Natural killer cell treated with Interleukin-12 subunit alpha and Interleukin-12 subunit beta and Interleukin-15 and Interleukin-18, amount 100 ng/mL, for 72 hours (primary cell): ENCODE measurements around the gene MTX2. TPM values are rescaled to one million over a fixed set of nuclear protein-coding genes. Genes with fewer than 3 reads are reported as not detected.

Source experiments
- ATAC-seq, 2 donors: fragments of 150-1000 bp; cut with Tn5 transposase in 1 of 2; sonication (Bioruptor Pico), chemical (Tn5 transposase) in 1 of 2; 2 replicates each; pipeline ENCODE4 v1.10.0; 2021
- DNase-seq: peaks from one replicate; pipeline ENCODE4 v3.0.0; 2022; ENCODE audit warnings: low spot score
- H3K27ac Mint-ChIP-seq, 2 donors: 1 replicate in 1 of 2; 2 replicates in 1 of 2; pipeline ENCODE4 v1.8.0; 2022; ENCODE audit warnings: mixed read lengths in 2 of 2, mild to moderate bottlenecking in 1 of 2, moderate library complexity in 1 of 2
- H3K27me3 Mint-ChIP-seq, 2 donors: 1 replicate in 1 of 2; 2 replicates in 1 of 2; pipeline ENCODE4 v1.8.0; 2022; ENCODE audit warnings: mixed read lengths in 2 of 2
- H3K36me3 Mint-ChIP-seq: one replicate; pipeline ENCODE4 v1.8.0; 2022; ENCODE audit warnings: mixed read lengths
- H3K4me1 Mint-ChIP-seq, 2 donors: 1 replicate in 1 of 2; 2 replicates in 1 of 2; pipeline ENCODE4 v1.8.0; 2022; ENCODE audit warnings: low read depth in 2 of 2, mixed read lengths in 2 of 2, mild to moderate bottlenecking in 1 of 2
- H3K4me3 Mint-ChIP-seq: one replicate; pipeline ENCODE4 v1.8.0; 2022; ENCODE audit warnings: mixed read lengths
- H3K9me3 Mint-ChIP-seq: 2 replicates; pipeline ENCODE4 v1.8.0; 2022; ENCODE audit warnings: mixed read lengths
- total RNA-seq, 2 donors: library from RNA; stranded (reverse); gene quantifications; one replicate each; pipeline ENCODE4 v1.2.3, GENCODE V29; 2022

Gene MTX2
- 10 to 100 TPM; 20.4 to 21.9 TPM for total RNA-seq

GRCh38 chr2:176269319-176270099 is at the start of gene MTX2:
Gene MTX2, plus strand, starts transcription at chr2:176269442. Its CDS starts 188 bp downstream, at chr2:176269630.
- no peaks in the 10 kb centered on the region for H3K9me3 Mint-ChIP-seq

GRCh38 chr2:176227874-176228273 is 41.4 kb upstream of the MTX2 start:
- H3K27me3 Mint-ChIP-seq = peaks cover 21 to 38% of the 10 kb centered on the region in 2 donors
- DNase-seq (no peak), ATAC-seq (no peak)
- no peak overlapping the region for H3K27ac Mint-ChIP-seq
- no peaks in the 10 kb centered on the region for H3K36me3 Mint-ChIP-seq
- no peaks in the 10 kb centered on the region for H3K4me1 Mint-ChIP-seq
- H3K4me3 Mint-ChIP-seq = no peak overlapping the region
- H3K9me3 Mint-ChIP-seq = peaks cover 2% of the 10 kb centered on the region

More at GRCh38 chr2:176269319-176270099, at the start of gene MTX2:
- H3K27ac Mint-ChIP-seq = peak within 1 kb of the TSS; percentile 77 to 93
- DNase-seq (peak; percentile 76), ATAC-seq (peak; percentile 97)
- peaks cover 10 to 26% of the 10 kb centered on the region in 2 donors for H3K4me1 Mint-ChIP-seq
- peak within 1 kb of the TSS; percentile 94 for H3K4me3 Mint-ChIP-seq
- H3K27me3 Mint-ChIP-seq = peaks cover 0 to 11% of the 10 kb centered on the region in 2 donors
- no peaks in the 10 kb centered on the region for H3K36me3 Mint-ChIP-seq

- Mint-ChIP-seq H3K4me1 (no peaks in the 10 kb centered on the region), H3K4me3 (no peak overlapping the region), H3K9me3 (no peaks in the 10 kb centered on the region), H3K27ac (no peak overlapping the region), H3K27me3 (peaks cover 23 to 41% of the 10 kb centered on the region in 2 donors), H3K36me3 (no peaks in the 10 kb centered on the region)
- no peak for ATAC-seq
- no peak for DNase-seq
Measured at GRCh38 chr2:176234156-176234555, 35.1 kb upstream of the MTX2 start.

- Mint-ChIP-seq H3K4me3 (no peak overlapping the region), H3K36me3 (no peaks in the 10 kb centered on the region)
Measured at GRCh38 chr2:176234940-176235339, 34.3 kb upstream of the MTX2 start.

GRCh38 chr2:176237456-176237855 is 31.8 kb upstream of the MTX2 start:
- no peak overlapping the region for H3K27ac Mint-ChIP-seq
- no peaks in the 10 kb centered on the region for H3K36me3 Mint-ChIP-seq
- ATAC-seq (no peak), DNase-seq (no peak)
- H3K9me3 Mint-ChIP-seq = no peaks in the 10 kb centered on the region
- no peaks in the 10 kb centered on the region for H3K4me1 Mint-ChIP-seq
- H3K27me3 Mint-ChIP-seq = peaks cover 25 to 51% of the 10 kb centered on the region in 2 donors
- H3K4me3 Mint-ChIP-seq = no peak overlapping the region

More at GRCh38 chr2:176234940-176235339, 34.3 kb upstream of the MTX2 start:
- Mint-ChIP-seq H3K27ac (no peak overlapping the region), H3K9me3 (no peaks in the 10 kb centered on the region), H3K4me1 (no peaks in the 10 kb centered on the region), H3K27me3 (peaks cover 29 to 49% of the 10 kb centered on the region in 2 donors)
- DNase-seq (no peak), ATAC-seq (no peak)

- Mint-ChIP-seq H3K4me1 (no peaks in the 10 kb centered on the region), H3K9me3 (no peaks in the 10 kb centered on the region), H3K27me3 (peaks cover 25 to 43% of the 10 kb centered on the region in 2 donors), H3K27ac (no peak overlapping the region), H3K36me3 (no peaks in the 10 kb centered on the region), H3K4me3 (no peak overlapping the region)
- no peak for DNase-seq
- ATAC-seq = no peak
Measured at GRCh38 chr2:176239031-176239430, 30.2 kb upstream of the MTX2 start.

GRCh38 chr2:176240301-176240700 is 28.9 kb upstream of the MTX2 start:
- H3K9me3 Mint-ChIP-seq = no peaks in the 10 kb centered on the region
- H3K36me3 Mint-ChIP-seq = no peaks in the 10 kb centered on the region
- ATAC-seq = no peak
- no peaks in the 10 kb centered on the region for H3K4me1 Mint-ChIP-seq
- no peak for DNase-seq
- H3K4me3 Mint-ChIP-seq = no peak overlapping the region
- no peak overlapping the region for H3K27ac Mint-ChIP-seq
- H3K27me3 Mint-ChIP-seq = peaks cover 25 to 43% of the 10 kb centered on the region in 2 donors

GRCh38 chr2:176242276-176242675 is 27.0 kb upstream of the MTX2 start:
- H3K9me3 Mint-ChIP-seq = no peaks in the 10 kb centered on the region
- ATAC-seq (no peak), DNase-seq (no peak)
- H3K27me3 Mint-ChIP-seq = peaks cover 23 to 36% of the 10 kb centered on the region in 2 donors
- no peak overlapping the region for H3K27ac Mint-ChIP-seq
- H3K36me3 Mint-ChIP-seq = no peaks in the 10 kb centered on the region
- no peak overlapping the region for H3K4me3 Mint-ChIP-seq
- no peaks in the 10 kb centered on the region for H3K4me1 Mint-ChIP-seq

GRCh38 chr2:176246331-176246730 is 22.9 kb upstream of the MTX2 start:
- H3K27me3 Mint-ChIP-seq = peaks cover 17 to 22% of the 10 kb centered on the region in 2 donors

GRCh38 chr2:176247859-176248258 is 21.4 kb upstream of the MTX2 start:
- Mint-ChIP-seq H3K4me3 (no peak overlapping the region), H3K4me1 (no peaks in the 10 kb centered on the region), H3K27me3 (peaks cover 19 to 23% of the 10 kb centered on the region in 2 donors), H3K9me3 (peaks cover 4% of the 10 kb centered on the region), H3K27ac (no peak overlapping the region), H3K36me3 (no peaks in the 10 kb centered on the region)
- DNase-seq = no peak
- ATAC-seq = no peak

More at GRCh38 chr2:176246331-176246730, 22.9 kb upstream of the MTX2 start:
- Mint-ChIP-seq H3K9me3 (no peaks in the 10 kb centered on the region), H3K27ac (no peak overlapping the region), H3K4me3 (no peak overlapping the region), H3K4me1 (no peaks in the 10 kb centered on the region), H3K36me3 (no peaks in the 10 kb centered on the region)
- DNase-seq = no peak
- peak in 1 of 2 donors; percentile 43 for ATAC-seq

- peaks cover 19 to 26% of the 10 kb centered on the region in 2 donors for H3K27me3 Mint-ChIP-seq
- H3K27ac Mint-ChIP-seq = no peak overlapping the region
- no peaks in the 10 kb centered on the region for H3K4me1 Mint-ChIP-seq
- no peak for ATAC-seq
- peaks cover 4% of the 10 kb centered on the region for H3K9me3 Mint-ChIP-seq
- H3K4me3 Mint-ChIP-seq = no peak overlapping the region
- no peak for DNase-seq
- H3K36me3 Mint-ChIP-seq = no peaks in the 10 kb centered on the region
Measured at GRCh38 chr2:176251928-176252327, 17.3 kb upstream of the MTX2 start.

- no peaks in the 10 kb centered on the region for H3K9me3 Mint-ChIP-seq
- DNase-seq (no peak), ATAC-seq (no peak)
- H3K36me3 Mint-ChIP-seq = no peaks in the 10 kb centered on the region
- H3K4me3 Mint-ChIP-seq = no peak overlapping the region
- peaks cover 9 to 33% of the 10 kb centered on the region in 2 donors for H3K27me3 Mint-ChIP-seq
- no peaks in the 10 kb centered on the region for H3K4me1 Mint-ChIP-seq
- H3K27ac Mint-ChIP-seq = no peak overlapping the region
Measured at GRCh38 chr2:176260689-176261088, 8.6 kb upstream of the MTX2 start.

GRCh38 chr2:176261136-176261535 is 8.1 kb upstream of the MTX2 start:
- no peak for ATAC-seq
- H3K4me3 Mint-ChIP-seq = no peak overlapping the region
- H3K36me3 Mint-ChIP-seq = no peaks in the 10 kb centered on the region
- H3K27ac Mint-ChIP-seq = no peak overlapping the region
- no peaks in the 10 kb centered on the region for H3K4me1 Mint-ChIP-seq
- no peaks in the 10 kb centered on the region for H3K9me3 Mint-ChIP-seq
- no peak for DNase-seq
- peaks cover 10 to 33% of the 10 kb centered on the region in 2 donors for H3K27me3 Mint-ChIP-seq

GRCh38 chr2:176268976-176269318 is 295 bp upstream of the MTX2 start:
- Mint-ChIP-seq H3K27me3 (peaks cover 0 to 11% of the 10 kb centered on the region in 2 donors), H3K36me3 (no peaks in the 10 kb centered on the region), H3K4me1 (peaks cover 10 to 26% of the 10 kb centered on the region in 2 donors), H3K4me3 (peak overlapping the region; percentile 94), H3K27ac (peak overlapping the region; percentile 77 to 93), H3K9me3 (no peaks in the 10 kb centered on the region)
- ATAC-seq (peak; percentile 46 to 48), DNase-seq (no peak)
